ENCODE data around the gene PEF1. TPM values are rescaled to one million over a fixed set of nuclear protein-coding genes. Genes with fewer than 3 reads are reported as not detected.

The PEF1 gene
- total RNA-seq, 1 donor from 2014 or later, result 44.9 TPM

DNA sequence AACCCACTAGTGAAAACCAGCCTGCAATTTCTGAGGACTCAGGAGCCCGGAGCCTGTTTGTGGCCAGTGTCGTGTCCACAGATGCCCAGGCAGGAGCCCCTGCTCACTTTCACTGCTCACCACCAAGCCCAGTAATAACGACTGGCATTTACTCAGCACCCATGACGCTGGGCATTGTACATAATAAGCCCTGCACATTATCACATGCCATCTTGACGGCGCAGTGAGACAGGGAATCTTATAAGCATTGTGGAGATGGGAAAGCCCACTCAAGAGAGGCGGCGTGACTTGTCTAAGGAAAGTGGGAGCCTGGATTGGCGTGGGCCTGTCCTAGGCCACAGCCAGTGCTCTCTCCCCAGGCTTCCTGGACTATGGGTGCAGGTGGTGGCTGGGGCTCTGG, 28.8 kb upstream of the PEF1 start:
- Histone ChIP-seq H3K9me3 (ENCODE audit: control insufficient read depth in 3 of 3, low read length in 3 of 3) (no peaks in the 10 kb centered on the region), H3K27ac (ENCODE audit: low read depth, low read length) (peak overlapping the region; percentile 49), H3K4me3 (ENCODE audit: low read length in 3 of 3) (peak overlapping the region in 1 of 3 donors; percentile 8), H3K9ac (ENCODE audit: low read depth in 1 of 3, low read length in 3 of 3) (peak overlapping the region; percentile 43 to 63 (median 45)), H3K27me3 (ENCODE audit: control insufficient read depth in 3 of 3, insufficient read depth in 3 of 3, low read length in 3 of 3) (no peaks in the 10 kb centered on the region), H3K36me3 (ENCODE audit: control insufficient read depth in 3 of 3, insufficient read depth in 3 of 3, low read length in 3 of 3) (no peaks in the 10 kb centered on the region), H3K4me1 (ENCODE audit: control insufficient read depth in 3 of 3, insufficient read depth in 3 of 3, low read length in 3 of 3) (peaks cover 59 to 64% (median 63%) of the 10 kb centered on the region in 3 donors)

DNA sequence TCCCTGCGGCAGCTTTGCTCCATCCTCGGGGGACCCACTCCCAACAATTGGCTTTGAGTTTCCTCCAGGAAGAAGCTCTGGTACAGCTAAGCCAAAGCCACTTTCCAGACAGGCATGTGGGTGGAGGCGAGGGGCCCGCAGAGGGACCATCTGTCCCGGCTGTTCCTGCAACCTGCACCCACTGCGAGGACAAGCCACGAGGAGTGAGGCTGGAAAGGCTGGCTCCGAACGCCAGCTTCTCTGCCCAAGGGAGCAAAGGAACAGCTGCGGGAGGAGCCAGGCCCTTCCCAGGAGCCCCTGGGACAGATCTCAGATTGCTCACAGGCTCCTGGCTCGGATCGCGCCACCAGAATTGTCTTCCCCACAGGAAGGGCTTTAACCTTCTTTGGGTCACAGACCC, 28.3 kb upstream of the PEF1 start:
- no peaks in the 10 kb centered on the region for H3K36me3 ChIP-seq (ENCODE audit: control insufficient read depth in 3 of 3, insufficient read depth in 3 of 3, low read length in 3 of 3)
- H3K27ac ChIP-seq (ENCODE audit: low read depth, low read length), result peak overlapping the region; percentile 49
- H3K4me1 ChIP-seq (ENCODE audit: control insufficient read depth in 3 of 3, insufficient read depth in 3 of 3, low read length in 3 of 3), result peaks cover 59 to 64% (median 63%) of the 10 kb centered on the region in 3 donors
- H3K27me3 ChIP-seq (ENCODE audit: control insufficient read depth in 3 of 3, insufficient read depth in 3 of 3, low read length in 3 of 3), result no peaks in the 10 kb centered on the region
- H3K9ac ChIP-seq (ENCODE audit: low read depth in 1 of 3, low read length in 3 of 3), result peak overlapping the region; percentile 43 to 63 (median 45)
- no peaks in the 10 kb centered on the region for H3K9me3 ChIP-seq (ENCODE audit: control insufficient read depth in 3 of 3, low read length in 3 of 3)
- H3K4me3 ChIP-seq (ENCODE audit: low read length in 3 of 3), result peak overlapping the region in 1 of 3 donors; percentile 3

DNA sequence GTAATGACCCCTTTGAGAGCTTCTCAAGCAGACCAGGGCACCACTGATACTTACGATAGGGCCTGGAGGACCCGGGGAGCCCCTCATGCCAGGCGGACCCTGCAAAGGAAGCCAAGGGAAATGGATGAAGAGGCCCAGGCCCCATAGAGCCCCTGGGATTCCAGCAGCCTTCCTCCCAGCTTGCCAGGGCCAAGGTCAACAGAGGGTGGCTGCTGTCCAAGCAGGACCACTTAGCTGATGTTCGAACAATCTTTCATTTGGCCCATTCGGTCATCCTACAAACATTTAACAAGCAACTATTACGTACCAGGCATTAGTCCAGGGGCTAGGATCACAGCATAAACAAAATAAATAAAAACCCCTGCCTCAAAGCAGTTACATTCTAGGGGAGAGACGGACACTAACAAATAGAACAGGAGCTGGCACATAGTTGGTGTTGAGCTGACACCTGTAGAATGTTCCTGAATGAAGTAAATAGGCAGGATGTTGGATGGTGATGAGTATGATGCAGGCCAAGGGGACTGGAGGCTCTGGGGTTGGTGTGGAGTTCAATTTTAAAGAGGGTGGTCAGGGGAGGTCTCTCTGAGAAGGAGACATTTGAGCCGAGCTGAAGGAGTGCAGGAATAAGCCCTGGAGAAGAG, 27.0 kb upstream of the PEF1 start:
- Histone ChIP-seq H3K9ac (ENCODE audit: low read depth in 1 of 3, low read length in 3 of 3) (no peak overlapping the region), H3K4me1 (ENCODE audit: control insufficient read depth in 3 of 3, insufficient read depth in 3 of 3, low read length in 3 of 3) (peaks cover 61 to 66% (median 65%) of the 10 kb centered on the region in 3 donors), H3K27ac (ENCODE audit: low read depth, low read length) (no peak overlapping the region), H3K9me3 (ENCODE audit: control insufficient read depth in 3 of 3, low read length in 3 of 3) (no peaks in the 10 kb centered on the region), H3K4me3 (ENCODE audit: low read length in 3 of 3) (no peak overlapping the region), H3K27me3 (ENCODE audit: control insufficient read depth in 3 of 3, insufficient read depth in 3 of 3, low read length in 3 of 3) (no peaks in the 10 kb centered on the region), H3K36me3 (ENCODE audit: control insufficient read depth in 3 of 3, insufficient read depth in 3 of 3, low read length in 3 of 3) (no peaks in the 10 kb centered on the region)

DNA sequence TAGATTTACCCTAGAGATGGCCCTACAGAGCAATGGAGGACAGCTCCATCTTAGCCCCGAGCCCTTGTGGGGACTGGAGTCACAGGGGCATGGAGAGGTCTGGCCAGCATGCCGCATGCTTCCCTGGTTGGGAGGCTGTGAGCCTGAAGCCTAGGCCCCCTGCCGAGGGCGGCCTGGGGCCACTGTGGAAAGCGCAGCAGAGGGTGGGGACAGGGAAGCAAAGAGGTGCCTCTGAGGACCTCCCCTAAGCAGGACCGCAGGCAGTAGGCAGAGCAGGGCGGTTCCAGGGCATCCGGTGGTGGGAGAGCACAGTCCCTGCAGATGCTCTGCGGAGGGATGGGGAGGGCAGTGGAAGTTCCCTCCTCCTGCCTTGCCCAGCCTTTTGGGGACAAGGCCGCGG, 26.5 kb upstream of the PEF1 start:
- peak overlapping the region; percentile 77 for H3K27ac ChIP-seq (ENCODE audit: low read depth, low read length)
- H3K4me1 ChIP-seq (ENCODE audit: control insufficient read depth in 3 of 3, insufficient read depth in 3 of 3, low read length in 3 of 3), result peaks cover 66 to 71% (median 70%) of the 10 kb centered on the region in 3 donors
- no peaks in the 10 kb centered on the region for H3K9me3 ChIP-seq (ENCODE audit: control insufficient read depth in 3 of 3, low read length in 3 of 3)
- no peaks in the 10 kb centered on the region for H3K36me3 ChIP-seq (ENCODE audit: control insufficient read depth in 3 of 3, insufficient read depth in 3 of 3, low read length in 3 of 3)
- no peaks in the 10 kb centered on the region for H3K27me3 ChIP-seq (ENCODE audit: control insufficient read depth in 3 of 3, insufficient read depth in 3 of 3, low read length in 3 of 3)
- peak overlapping the region in 1 of 3 donors; percentile 50 for H3K9ac ChIP-seq (ENCODE audit: low read depth in 1 of 3, low read length in 3 of 3)
- peak overlapping the region in 1 of 3 donors; percentile 68 for H3K4me3 ChIP-seq (ENCODE audit: low read length in 3 of 3)

DNA sequence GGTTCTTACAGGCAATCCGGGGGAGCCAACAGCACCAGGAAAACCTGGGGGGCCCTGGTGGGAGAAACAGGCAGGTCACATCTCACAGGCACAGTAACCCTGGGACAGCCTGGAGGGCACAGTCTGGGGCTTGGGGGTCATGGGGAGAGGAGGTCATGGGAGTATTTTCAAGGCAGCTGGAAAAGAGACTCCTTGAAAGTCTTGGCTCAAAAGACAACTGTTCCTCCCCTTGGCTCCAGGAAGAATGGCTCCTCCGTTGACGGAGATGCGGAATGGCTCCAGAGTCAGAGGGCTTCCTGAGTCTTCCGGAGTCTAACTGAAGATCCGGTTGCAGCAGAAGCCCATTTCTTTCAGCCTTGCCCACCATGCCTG, 25.9 kb upstream of the PEF1 start:
- peaks cover 66 to 71% (median 70%) of the 10 kb centered on the region in 3 donors for H3K4me1 ChIP-seq (ENCODE audit: control insufficient read depth in 3 of 3, insufficient read depth in 3 of 3, low read length in 3 of 3)
- H3K9ac ChIP-seq (ENCODE audit: low read depth in 1 of 3, low read length in 3 of 3), result peak overlapping the region; percentile 66 to 82 (median 69)

DNA sequence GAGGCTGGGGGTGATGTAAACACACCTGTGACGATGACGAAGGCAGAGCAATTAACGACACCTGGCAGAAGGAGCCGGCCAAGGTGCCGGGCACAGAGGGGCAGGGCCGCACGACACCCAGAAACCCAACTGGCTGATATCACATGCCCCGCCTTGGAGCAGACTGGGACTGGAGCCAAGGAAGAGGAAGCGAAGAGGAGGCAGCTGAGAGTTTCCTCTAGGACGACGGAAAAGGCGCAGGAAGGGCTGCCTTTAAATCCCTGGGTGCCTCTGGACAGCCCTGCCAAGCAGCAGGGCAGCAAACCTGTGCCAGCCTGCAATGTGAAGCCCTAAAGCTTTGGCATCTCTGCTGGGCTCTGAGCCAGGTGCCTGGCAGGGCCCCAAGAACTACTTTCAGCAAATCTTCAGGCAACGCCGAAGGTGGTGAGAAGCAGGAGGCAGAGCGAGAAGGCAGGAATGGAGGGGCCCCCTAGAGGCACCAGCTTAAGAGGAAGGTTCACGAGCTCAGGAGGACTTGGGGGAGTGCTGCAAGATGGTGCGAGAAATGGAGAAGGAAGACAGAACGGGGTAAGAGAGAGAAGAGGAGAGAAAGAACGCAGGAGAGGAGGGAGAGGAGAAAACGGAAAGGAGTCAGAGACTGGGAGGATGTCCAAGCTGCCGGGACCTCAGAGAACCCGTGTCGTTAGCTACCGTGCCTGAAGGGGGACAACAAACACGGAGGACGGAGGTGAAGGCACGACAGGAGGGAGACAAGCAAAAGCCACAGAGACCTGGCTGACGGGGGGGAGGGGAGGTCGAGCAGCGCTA, 25.3 kb upstream of the PEF1 start:
- no peaks in the 10 kb centered on the region for H3K27me3 ChIP-seq (ENCODE audit: control insufficient read depth in 3 of 3, insufficient read depth in 3 of 3, low read length in 3 of 3)
- peak overlapping the region; percentile 66 to 82 (median 69) for H3K9ac ChIP-seq (ENCODE audit: low read depth in 1 of 3, low read length in 3 of 3)
- peaks cover 61 to 66% (median 65%) of the 10 kb centered on the region in 3 donors for H3K4me1 ChIP-seq (ENCODE audit: control insufficient read depth in 3 of 3, insufficient read depth in 3 of 3, low read length in 3 of 3)
- H3K4me3 ChIP-seq (ENCODE audit: low read length in 3 of 3), result peak overlapping the region; percentile 58 to 76 (median 68)
- peaks cover 0 to under 1% (median 0%) of the 10 kb centered on the region in 3 donors for H3K36me3 ChIP-seq (ENCODE audit: control insufficient read depth in 3 of 3, insufficient read depth in 3 of 3, low read length in 3 of 3)
- no peaks in the 10 kb centered on the region for H3K9me3 ChIP-seq (ENCODE audit: control insufficient read depth in 3 of 3, low read length in 3 of 3)
- peak overlapping the region; percentile 77 for H3K27ac ChIP-seq (ENCODE audit: low read depth, low read length)

More for the DNA sequence above, 25.9 kb upstream of the PEF1 start:
- H3K4me3 ChIP-seq (ENCODE audit: low read length in 3 of 3), result peak overlapping the region; percentile 58 to 76 (median 68)
- no peaks in the 10 kb centered on the region for H3K27me3 ChIP-seq (ENCODE audit: control insufficient read depth in 3 of 3, insufficient read depth in 3 of 3, low read length in 3 of 3)
- H3K36me3 ChIP-seq (ENCODE audit: control insufficient read depth in 3 of 3, insufficient read depth in 3 of 3, low read length in 3 of 3), result no peaks in the 10 kb centered on the region
- H3K9me3 ChIP-seq (ENCODE audit: control insufficient read depth in 3 of 3, low read length in 3 of 3), result no peaks in the 10 kb centered on the region
- H3K27ac ChIP-seq (ENCODE audit: low read depth, low read length), result peak overlapping the region; percentile 77

DNA sequence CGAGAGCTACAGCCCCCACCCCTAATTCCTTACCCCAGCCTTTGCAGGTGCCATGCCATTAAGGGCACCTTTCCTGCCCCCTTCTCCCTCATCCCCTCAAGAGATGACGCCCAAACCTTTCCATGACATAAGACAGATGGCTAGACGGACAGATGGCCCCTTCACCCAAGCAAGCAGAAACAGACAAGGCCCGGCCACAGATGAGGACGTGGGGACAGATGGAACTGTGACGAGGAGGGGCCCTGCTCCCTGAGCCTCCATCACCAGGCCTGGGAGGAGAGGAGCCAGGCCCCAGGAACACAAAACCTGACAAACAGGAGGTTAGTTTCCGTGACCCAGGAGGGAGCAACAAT, 24.7 kb upstream of the PEF1 start:
- H3K36me3 ChIP-seq (ENCODE audit: control insufficient read depth in 3 of 3, insufficient read depth in 3 of 3, low read length in 3 of 3), result peaks cover 0 to 2% (median 0%) of the 10 kb centered on the region in 3 donors
- H3K4me1 ChIP-seq (ENCODE audit: control insufficient read depth in 3 of 3, insufficient read depth in 3 of 3, low read length in 3 of 3), result peaks cover 56 to 61% (median 60%) of the 10 kb centered on the region in 3 donors
- no peaks in the 10 kb centered on the region for H3K27me3 ChIP-seq (ENCODE audit: control insufficient read depth in 3 of 3, insufficient read depth in 3 of 3, low read length in 3 of 3)
- no peaks in the 10 kb centered on the region for H3K9me3 ChIP-seq (ENCODE audit: control insufficient read depth in 3 of 3, low read length in 3 of 3)
- peak overlapping the region; percentile 58 to 76 (median 68) for H3K4me3 ChIP-seq (ENCODE audit: low read length in 3 of 3)
- peak overlapping the region; percentile 66 to 82 (median 69) for H3K9ac ChIP-seq (ENCODE audit: low read depth in 1 of 3, low read length in 3 of 3)
- peak overlapping the region; percentile 77 for H3K27ac ChIP-seq (ENCODE audit: low read depth, low read length)

DNA sequence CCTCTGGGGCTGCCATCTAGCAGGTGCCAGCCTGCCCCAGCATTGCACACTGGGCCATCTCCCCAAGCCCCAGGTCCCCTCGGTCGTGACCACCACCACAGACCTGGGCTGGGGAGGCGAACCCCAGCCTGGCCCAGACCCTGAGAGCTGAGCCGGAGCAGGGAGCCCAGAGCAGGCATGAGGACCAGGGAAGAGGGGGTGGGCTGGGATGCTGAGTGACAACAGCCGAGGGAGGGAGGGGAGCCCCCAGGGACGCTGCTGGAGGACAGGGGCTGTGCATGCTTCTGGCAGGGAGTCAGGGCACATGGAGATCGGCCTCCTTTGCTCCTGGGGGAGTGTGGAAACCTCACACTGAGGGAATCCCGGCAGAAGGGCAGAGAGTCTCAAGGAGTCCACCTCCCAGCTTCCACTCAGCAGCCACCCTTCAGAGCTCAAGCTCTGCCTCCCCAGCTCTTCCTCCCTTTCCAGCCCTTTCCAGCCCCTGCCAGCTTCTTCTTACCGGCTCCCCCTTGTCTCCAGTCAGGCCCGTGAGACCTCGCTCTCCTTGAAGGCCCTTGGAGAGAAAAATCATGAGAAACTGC, 23.7 kb upstream of the PEF1 start:
- no peak overlapping the region for H3K9ac ChIP-seq (ENCODE audit: low read depth in 1 of 3, low read length in 3 of 3)
- H3K4me3 ChIP-seq (ENCODE audit: low read length in 3 of 3), result no peak overlapping the region
- no peaks in the 10 kb centered on the region for H3K9me3 ChIP-seq (ENCODE audit: control insufficient read depth in 3 of 3, low read length in 3 of 3)
- H3K27ac ChIP-seq (ENCODE audit: low read depth, low read length), result no peak overlapping the region
- H3K4me1 ChIP-seq (ENCODE audit: control insufficient read depth in 3 of 3, insufficient read depth in 3 of 3, low read length in 3 of 3), result peaks cover 48 to 51% (median 50%) of the 10 kb centered on the region in 3 donors
- peaks cover 0 to 2% (median 0%) of the 10 kb centered on the region in 3 donors for H3K36me3 ChIP-seq (ENCODE audit: control insufficient read depth in 3 of 3, insufficient read depth in 3 of 3, low read length in 3 of 3)
- no peaks in the 10 kb centered on the region for H3K27me3 ChIP-seq (ENCODE audit: control insufficient read depth in 3 of 3, insufficient read depth in 3 of 3, low read length in 3 of 3)

DNA sequence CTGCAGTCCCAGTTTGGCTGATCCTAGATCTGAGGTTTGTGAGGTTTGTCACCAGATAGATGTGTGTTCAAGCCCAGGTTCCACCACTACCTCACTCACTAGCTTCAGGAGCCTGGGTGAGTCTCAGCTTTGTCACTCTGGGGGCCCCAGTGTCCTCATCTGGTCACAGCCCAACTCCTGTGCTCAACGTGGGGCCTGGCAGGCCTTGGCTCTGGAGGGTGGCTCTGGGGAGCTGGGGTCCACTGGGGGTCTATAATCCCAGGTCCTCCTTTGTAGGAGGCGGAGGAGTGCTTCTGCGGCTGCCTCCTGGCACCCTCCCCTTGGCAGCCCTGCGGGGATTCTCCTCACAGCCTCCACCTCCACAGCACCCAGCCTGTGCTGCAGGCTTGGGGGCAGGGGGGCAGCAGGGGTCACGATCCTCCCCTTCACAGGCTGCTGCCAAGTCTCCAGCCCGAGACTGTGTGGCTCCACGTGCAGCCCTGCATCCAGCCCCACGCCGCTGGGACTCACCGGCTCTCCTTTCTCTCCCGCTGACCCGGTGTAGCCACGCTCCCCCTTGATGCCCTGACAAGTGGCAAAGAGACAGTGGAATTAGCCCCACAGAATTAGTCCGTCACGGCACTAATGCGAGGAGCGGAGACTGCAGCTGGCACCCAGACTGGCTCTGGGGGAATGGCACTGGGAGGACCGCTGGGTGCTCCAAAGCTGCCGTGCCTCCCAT, 22.5 kb upstream of the PEF1 start:
- Histone ChIP-seq H3K36me3 (ENCODE audit: control insufficient read depth in 3 of 3, insufficient read depth in 3 of 3, low read length in 3 of 3) (peaks cover 0 to 2% (median 0%) of the 10 kb centered on the region in 3 donors), H3K4me3 (ENCODE audit: low read length in 3 of 3) (no peak overlapping the region), H3K27me3 (ENCODE audit: control insufficient read depth in 3 of 3, insufficient read depth in 3 of 3, low read length in 3 of 3) (no peaks in the 10 kb centered on the region), H3K27ac (ENCODE audit: low read depth, low read length) (no peak overlapping the region), H3K9me3 (ENCODE audit: control insufficient read depth in 3 of 3, low read length in 3 of 3) (no peaks in the 10 kb centered on the region), H3K9ac (ENCODE audit: low read depth in 1 of 3, low read length in 3 of 3) (peak overlapping the region in 1 of 3 donors; percentile 40), H3K4me1 (ENCODE audit: control insufficient read depth in 3 of 3, insufficient read depth in 3 of 3, low read length in 3 of 3) (peaks cover 37 to 39% (median 38%) of the 10 kb centered on the region in 3 donors)
